Skeletal muscle satellite cell (primary cell): ENCODE measurements around the gene CDK11A.
"Not testable (repeated sequence)": the region's sequence is repeated elsewhere in the genome, so short reads cannot be mapped to it uniquely, and the experiment has no call there.

Experiments used
- H3K27me3 ChIP-seq: 2 replicates; pipeline ENCODE4 v1.7.0; 2013; ENCODE audit warnings: low read length; ENCODE audit not compliant: control insufficient read depth, insufficient read depth
- H3K36me3 ChIP-seq: 2 replicates; pipeline ENCODE4 v1.7.0; 2013; ENCODE audit warnings: mild to moderate bottlenecking, control low read depth, low read length; ENCODE audit not compliant: insufficient read depth
- H3K4me1 ChIP-seq: 2 replicates; pipeline ENCODE4 v1.7.0; 2013; ENCODE audit warnings: low read length; ENCODE audit not compliant: control insufficient read depth, insufficient read depth
- H3K4me2 ChIP-seq: 2 replicates; pipeline ENCODE4 v1.7.0; 2013; ENCODE audit warnings: mild to moderate bottlenecking, low read length
- H3K4me3 ChIP-seq: 2 replicates; pipeline ENCODE4 v1.7.0; 2013; ENCODE audit warnings: low read length
- H3K9ac ChIP-seq: 2 replicates; pipeline ENCODE4 v1.7.0; 2013; ENCODE audit warnings: mild to moderate bottlenecking, low read depth, low read length, moderate library complexity
- H3K9me3 ChIP-seq: replicated peaks from 2 replicates; pipeline ENCODE4 v1.7.0; 2013; ENCODE audit warnings: mild to moderate bottlenecking, control low read depth, low read length

The CDK11A gene

DNA sequence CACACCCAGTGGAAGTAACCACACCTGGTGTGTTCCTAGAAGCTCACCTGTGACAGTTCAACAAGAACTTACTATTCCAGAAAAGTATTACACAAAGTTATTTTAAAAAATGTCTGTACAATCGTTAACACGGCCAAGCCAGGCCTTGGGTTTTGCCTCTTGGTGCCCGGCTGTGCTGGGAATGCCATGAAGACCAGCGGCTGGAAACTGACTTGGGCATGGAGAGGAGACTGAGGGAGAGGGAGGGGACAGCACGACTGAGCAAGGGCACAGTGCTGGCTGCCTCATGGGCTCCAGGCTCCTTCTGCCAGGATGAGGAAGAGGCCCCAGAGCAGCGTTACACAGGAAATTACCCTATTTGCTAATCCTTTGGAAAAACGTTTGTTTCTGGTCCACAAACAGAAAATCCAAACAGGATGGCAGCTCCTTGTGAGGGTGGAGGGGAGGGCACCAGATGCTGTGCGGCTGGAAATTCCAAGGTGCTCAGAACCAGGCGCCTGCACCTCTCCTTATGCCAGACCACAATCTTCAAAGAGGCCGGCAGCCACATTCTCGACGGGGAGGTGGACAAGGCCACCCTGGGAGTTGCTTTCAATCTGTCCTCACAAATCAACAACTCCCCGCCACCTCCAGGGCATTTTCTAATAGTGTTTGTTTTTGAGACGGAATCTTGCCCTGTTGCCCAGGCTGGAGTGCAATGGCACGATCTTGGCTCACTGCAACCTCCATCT is 61.2 kb downstream of the CDK11A start:
- H3K4me3 ChIP-seq, H3K9me3 ChIP-seq, H3K9ac ChIP-seq, H3K4me1 ChIP-seq, H3K27me3 ChIP-seq: not testable (repeated sequence)
- H3K4me2 ChIP-seq = peak overlapping the region; percentile 39
- peaks cover 13% of the 10 kb centered on the region for H3K36me3 ChIP-seq

DNA sequence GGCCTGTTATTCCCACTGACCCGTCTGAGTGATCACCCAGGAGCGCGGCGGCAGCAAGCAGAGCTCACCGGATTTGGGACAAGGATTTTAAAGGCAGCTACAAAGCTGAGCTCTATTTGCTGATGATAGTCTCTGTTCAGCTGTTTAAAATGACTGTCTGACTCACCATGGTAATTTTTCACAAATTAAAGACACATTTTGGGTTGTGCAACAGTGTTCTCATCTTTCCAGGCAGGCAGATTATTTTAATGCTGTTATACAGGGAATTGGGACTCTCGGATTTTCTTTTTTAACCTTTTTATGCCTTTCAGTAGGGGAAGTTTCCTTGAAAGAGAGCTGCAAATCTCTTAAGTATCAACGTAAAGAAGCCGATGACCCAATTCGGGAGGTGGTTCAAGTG is 61.8 kb downstream of the CDK11A start:
- not testable (repeated sequence) for H3K9me3 ChIP-seq, H3K4me1 ChIP-seq, H3K9ac ChIP-seq, H3K27me3 ChIP-seq, H3K4me3 ChIP-seq
- peak overlapping the region; percentile 39 for H3K4me2 ChIP-seq
- peaks cover 13% of the 10 kb centered on the region for H3K36me3 ChIP-seq

DNA sequence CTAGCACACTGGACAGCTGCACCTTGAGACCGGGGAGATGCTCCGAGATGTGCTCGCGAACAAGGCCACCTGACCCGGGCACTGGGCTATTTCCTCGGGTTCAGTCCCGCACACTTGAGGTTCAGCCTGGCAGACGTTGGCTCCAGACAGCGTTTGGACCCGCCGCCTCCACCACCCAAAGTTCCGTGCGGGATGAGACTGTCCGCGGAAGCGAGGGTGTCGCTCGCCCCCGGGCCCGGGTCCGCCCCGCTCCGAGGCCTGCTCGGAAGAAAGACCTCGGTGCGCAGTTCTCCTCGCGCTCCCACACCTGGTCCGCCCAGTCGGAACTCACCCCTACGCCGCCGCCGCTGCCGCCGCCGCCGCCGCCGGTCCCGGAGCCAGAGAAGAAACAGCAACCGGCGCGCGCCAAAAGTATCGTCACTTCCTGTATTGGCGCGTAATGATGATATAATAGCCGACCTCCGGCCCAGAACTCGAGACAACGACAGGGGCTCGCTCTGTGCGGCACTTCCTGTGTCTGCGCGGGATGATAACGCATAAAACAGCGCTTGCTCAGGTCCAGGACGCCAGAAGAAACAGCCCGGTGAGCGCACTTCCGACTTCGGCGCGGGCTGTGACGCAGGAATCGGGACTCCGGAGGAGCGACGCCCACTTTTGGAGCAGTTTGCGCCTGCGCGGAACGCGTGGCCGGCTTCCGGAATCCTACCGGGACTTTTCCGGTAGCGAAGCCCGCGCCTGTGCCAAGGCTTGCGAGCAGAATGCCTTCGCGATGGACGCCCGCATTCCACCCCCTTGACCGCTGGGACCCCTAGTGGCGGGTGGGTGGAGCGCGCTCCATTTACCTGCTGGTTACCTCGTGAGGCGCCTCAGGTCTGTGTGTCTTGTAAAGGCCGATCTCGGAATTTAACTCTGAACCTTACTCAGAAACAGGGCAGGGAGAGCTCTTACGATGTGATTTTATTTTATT is 65.3 kb downstream of the CDK11A start, which contains the start of gene CDK11B:
Gene CDK11B (minus strand): TSS at position 422 of the 967 bp plus-strand sequence. CDS start 1,519 bp downstream, outside the sequence.
- not testable (repeated sequence) for H3K9me3 ChIP-seq, H3K27me3 ChIP-seq, H3K4me1 ChIP-seq
- Histone ChIP-seq H3K36me3 (peaks cover 22% of the 10 kb centered on the region), H3K4me2 (peak within 1 kb of the TSS; percentile 68), H3K9ac (peak within 1 kb of the TSS; percentile 89), H3K4me3 (peak within 1 kb of the TSS; percentile 71)
